Measurements from ENCODE around the gene PHOSPHO2.

The PHOSPHO2 gene

DNA sequence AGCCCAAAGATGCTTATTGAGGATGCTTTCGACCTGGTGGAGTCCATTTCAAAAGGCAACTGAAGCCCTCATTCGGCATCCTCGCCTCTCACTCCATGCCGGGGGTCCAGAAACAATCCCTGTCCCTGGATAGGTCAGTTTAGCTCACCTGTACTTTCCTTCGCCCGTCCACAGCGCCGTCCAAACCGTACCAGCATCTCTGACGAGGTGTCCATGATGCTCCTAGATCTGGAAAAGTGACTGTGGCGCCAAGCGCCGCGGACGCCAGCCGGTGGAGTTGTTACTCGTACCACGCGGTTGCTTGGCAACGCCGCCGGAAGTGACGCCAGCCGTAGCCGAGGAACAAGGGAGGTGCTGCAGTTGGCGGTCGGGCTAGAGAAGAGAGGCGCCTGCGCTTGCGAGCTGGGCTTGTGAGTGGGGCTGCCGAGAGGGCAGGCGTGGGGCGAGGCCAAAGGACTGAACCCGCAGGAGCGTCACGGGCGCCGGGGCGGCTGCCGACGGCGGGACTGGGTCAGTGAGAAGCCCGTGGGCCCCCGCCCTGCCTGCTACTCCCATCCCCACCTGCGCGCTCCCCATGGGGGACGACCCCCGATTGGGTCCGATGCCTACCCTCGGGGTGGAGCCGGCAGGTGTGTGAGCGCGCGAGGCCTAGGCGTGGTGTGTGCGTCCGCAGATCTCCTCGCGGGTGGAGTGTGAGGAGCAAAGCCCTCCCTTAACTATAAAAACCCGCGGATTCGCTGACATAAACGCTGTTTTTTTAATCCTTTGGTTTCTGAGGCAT lies at the start of gene PHOSPHO2, which contains the start of gene CFAP210:
Gene PHOSPHO2 (plus strand): TSS at position 357 of the 781 bp plus-strand sequence. CDS start 6,503 bp downstream, outside the sequence.
Gene CFAP210 (minus strand): TSS at position 293 of the 781 bp plus-strand sequence. CDS start 78 bp downstream, at position 215.
- peak; percentile 99 for DNase-seq

DNA sequence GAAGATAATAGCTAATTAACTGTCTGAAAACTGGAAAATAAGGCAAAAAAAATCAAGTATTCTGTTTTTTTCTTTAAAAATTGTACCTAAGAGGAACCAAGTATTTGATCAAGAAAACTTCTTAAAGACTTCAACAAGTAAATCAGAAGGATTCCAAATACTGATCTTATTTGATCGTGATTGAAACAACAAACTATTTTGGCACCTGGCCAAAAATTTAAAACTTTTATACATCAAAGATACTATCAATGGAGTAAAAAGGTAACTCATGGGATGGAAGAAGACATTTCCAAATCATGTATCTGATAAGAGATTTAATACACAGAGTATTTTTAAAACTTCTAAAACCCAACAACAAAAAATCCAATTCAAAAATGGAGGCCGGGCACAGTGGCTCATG lies 46.8 kb upstream of the PHOSPHO2 start:
- DNase-seq: no peak

DNA sequence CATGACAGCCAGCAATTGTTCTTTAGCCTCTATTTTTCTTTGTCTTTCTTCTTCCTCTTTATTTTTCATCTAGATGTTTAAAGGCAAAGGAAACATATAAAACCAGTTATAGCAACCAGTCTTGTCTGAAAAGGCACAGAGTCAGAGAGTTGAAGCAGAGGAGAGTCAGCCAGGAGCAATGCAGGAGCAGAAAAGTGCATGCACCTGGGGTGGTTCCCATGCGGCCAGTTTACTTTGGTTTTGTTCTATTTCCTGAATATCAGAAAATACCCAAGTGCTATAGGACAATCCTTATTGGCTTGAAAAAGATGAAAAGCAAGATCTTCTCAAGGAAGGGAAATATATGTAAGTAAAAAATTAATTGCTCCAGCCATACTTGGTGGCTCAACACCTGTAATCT lies 45.0 kb upstream of the PHOSPHO2 start:
- DNase-seq: no peak

GRCh38 chr2:169653636-169654035 lies 40.6 kb upstream of the PHOSPHO2 start:
- no peak for DNase-seq

GRCh38 chr2:169656164-169656563 lies 38.1 kb upstream of the PHOSPHO2 start:
- no peak for DNase-seq

DNA sequence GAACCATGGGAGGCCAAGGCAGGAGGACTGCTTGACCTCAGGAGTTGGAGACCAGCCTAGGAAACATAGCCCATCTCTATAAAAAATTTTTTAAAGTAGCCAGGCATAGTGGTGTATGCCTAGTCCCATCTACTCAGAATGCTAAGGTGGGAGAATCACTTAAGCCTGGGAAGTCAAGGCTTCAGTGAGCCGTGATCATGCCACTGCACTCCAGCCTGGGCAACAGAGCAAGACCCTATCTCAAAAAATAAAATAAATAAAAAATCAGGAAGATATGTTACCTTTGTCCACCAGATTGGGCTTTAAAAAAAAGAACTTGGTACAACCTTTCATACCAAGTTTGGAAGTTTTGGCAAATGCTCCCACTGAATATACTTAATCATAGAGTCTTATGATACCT lies 35.4 kb upstream of the PHOSPHO2 start:
- DNase-seq: no peak

- no peak for DNase-seq
Observed at GRCh38 chr2:169659320-169659719, 34.9 kb upstream of the PHOSPHO2 start.

GRCh38 chr2:169661265-169661664 lies 33.0 kb upstream of the PHOSPHO2 start:
- DNase-seq: no peak

GRCh38 chr2:169662744-169663143 lies 31.5 kb upstream of the PHOSPHO2 start:
- no peak for DNase-seq

DNA sequence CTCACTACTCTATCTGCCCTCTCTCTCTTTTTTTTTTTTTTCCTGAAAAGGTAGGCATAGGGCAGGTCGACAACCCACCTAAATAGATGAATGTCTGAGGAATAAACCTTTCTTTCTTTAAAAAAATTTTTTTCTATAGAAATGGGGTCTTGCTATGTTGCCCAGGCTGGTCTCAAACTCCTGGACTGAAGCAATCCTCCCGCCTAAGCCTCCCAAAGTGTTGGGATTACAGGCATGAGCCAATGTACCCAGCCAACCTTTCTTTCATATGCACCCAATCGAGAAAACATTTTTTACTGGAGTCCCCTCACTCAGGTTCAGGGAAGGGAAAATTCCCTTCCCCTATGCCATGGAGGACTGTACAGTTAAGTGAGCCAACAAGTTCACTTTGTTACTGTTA lies 31.0 kb upstream of the PHOSPHO2 start:
- no peak for DNase-seq

DNA sequence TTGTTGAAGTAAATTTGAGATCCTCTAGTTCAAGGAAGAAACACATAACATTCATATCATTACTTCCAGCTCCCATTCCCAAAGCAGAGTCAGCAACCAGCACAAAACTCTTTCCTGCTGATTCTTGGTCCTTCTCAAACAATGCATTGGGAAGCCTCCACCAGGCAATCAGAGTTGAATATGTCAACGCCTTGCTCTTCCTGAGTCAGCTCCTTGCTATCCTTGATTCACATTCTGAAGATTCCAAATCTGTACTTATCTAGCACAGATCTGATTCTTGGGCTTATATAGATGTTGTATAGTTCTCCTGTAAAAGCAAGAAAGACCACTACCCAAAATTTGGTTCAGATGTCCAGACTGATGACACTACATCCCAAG lies 29.7 kb upstream of the PHOSPHO2 start:
- no peak for DNase-seq

DNA sequence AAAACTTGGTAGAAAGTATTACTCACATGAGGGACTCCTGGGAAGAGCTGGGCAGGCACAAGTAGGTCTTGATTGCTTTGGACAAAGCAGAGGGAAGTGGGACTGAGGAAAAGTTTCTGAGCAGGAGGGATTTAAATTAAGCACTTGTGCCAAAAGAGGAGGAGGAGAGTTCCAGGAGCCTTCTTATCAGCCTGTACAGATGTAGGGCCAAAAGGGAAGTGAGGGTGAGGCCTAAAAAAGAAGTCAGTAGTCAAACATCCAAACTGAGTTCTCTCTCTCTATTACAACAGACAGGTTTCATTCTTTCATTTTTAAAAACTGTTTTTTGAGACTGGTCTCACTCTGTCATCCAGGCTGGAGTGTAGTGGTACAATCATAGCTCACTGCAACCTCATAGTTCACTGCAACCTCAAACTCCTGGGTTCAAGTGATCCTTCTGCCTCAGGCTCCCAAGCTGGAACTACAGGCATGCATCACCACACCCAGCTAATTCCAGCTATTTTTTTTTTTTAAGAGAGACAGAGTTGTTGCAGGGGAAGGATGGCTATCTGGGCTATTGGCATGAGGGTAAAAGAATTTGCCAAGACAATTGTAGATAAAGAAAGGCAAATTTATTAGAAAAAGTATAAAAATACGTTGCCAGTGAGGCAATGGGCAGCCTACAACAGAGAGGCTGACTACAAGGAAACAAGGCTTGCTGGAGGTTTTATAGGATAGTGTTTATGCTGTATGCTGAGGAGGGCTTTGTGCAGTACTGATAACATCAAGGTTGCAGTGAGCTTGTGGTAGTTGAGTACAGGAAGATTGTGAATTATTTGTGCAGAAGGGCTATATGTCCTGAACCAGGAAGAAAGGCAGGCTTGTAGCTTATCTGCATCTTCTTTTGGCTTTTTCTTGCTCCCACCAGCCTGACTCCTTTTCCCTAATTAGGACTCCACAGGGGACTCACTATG lies 29.0 kb upstream of the PHOSPHO2 start:
- no peak for DNase-seq

DNA sequence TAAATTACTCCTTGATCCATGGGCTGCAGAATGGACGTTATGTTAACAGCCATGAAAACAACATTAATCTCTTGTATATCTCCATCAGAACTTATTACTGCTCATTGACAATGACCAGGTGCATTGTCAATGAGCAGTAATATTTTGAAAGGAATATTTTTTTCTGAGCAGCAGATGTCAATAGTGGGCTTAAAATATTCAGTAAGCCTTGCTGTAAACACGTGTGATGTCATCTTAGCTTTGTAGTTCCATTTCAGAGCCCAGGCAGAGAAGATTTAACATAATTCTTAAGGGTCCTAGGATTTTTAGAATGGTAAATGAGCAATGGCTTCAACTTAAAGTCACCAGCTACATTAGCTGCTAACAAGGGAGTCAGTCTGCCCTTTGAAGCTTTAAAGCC lies 26.7 kb upstream of the PHOSPHO2 start:
- no peak for DNase-seq

- no peak for DNase-seq
Observed at GRCh38 chr2:169670215-169670651, 24.0 kb upstream of the PHOSPHO2 start.

- DNase-seq: no peak
Observed at GRCh38 chr2:169670937-169671336, 23.3 kb upstream of the PHOSPHO2 start.

- DNase-seq: no peak
Observed at GRCh38 chr2:169672406-169672805, 21.9 kb upstream of the PHOSPHO2 start.

- no peak for DNase-seq
Observed at GRCh38 chr2:169673106-169673505, 21.2 kb upstream of the PHOSPHO2 start.

- DNase-seq: no peak
Observed at GRCh38 chr2:169673921-169674320, 20.3 kb upstream of the PHOSPHO2 start.

GRCh38 chr2:169676357-169676756 lies 17.9 kb upstream of the PHOSPHO2 start:
- no peak for DNase-seq

GRCh38 chr2:169676850-169677249 lies 17.4 kb upstream of the PHOSPHO2 start:
- no peak for DNase-seq

DNA sequence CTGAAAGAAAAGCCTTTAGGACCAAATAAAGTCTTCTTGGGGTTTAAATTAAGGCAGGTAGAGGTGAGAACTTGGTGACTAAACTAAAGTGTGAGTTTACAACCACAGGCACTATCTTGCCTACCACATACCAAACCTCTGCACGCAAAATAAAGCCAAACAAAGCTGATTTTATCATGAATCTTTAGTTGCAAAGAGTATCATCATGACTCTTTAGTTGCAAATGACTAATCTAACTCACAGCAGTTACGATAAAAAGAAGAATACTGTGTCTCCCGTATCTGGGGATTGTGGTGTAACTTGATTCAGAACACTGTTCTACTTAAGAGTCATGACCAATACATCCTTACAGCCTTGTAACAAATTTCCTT lies 11.2 kb upstream of the PHOSPHO2 start:
- DNase-seq: no peak

DNA sequence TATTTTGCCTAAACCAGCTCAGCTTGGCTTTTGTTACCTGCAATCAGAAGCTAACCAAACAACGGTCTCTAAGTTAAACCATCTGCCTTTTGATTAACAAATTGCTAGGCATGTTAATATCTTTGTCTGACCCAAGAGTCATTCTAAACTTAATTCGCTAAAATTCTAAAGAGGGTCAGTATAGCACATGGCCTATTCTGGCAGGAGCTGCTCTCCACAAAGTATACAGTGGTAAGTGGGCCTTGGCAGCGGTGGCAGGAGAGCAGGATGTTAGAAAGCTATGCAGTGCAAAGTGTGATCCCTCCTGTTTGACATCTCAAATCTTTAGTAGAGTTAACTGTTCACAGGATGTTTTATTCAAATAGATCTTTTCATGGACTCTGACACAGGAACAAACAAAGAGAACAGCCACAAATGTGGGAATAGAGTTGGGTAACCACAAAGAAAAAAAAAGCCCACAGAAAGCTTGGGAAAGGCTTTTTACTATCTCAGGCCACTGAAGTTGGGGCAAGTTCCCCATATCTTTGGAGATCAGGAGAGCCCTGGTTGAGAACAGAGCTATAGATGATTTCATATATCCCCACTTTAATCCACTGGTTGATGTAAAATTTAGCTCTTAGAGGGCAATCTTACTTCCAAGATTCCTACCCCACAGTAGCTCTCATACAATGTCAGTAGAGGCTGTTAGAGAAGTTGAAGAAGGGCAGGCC lies 10.7 kb upstream of the PHOSPHO2 start:
- no peak for DNase-seq

DNA sequence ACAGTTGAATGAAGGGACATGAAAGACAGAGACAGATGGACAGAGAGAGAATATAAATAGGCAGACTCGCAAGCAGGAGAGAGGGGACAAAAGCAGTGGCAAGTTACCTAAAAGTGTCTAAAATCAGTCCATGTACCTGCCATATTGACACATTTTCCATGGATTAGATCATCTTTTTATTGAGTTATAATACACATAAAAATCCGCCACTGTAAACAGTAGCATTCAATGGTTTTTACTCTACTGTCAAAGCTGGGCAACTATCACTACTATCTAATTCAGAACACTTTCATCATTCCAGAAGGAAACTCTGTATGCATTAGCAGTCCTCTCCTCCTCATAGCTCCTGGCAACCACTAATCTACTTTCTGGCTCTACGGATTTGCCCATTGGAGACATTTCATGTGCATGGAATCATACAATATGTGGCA lies 10.1 kb upstream of the PHOSPHO2 start:
- DNase-seq: no peak
